Prostate gland (tissue), 2 donors: ENCODE results near the gene USP40. TPM values are rescaled to one million over a fixed set of nuclear protein-coding genes. Genes with fewer than 3 reads are reported as not detected.

ENCODE experiments used
- DNase-seq: peaks from one replicate; pipeline ENCODE4 v3.0.0-alpha.2; 2019; ENCODE audit warnings: low spot score
- H3K27ac ChIP-seq, 2 donors: fragments of 200-600 bp; sonication (generic); 2 replicates each; pipeline ENCODE4 v1.5.1; 2017 to 2019
- H3K27me3 ChIP-seq: fragments of 200-600 bp; sonication (generic); replicated peaks from 2 replicates; pipeline ENCODE4 v1.5.1; 2019; ENCODE audit not compliant: insufficient read depth
- H3K36me3 ChIP-seq, 2 donors: fragments of 200-600 bp; sonication (generic); 1 replicate in 1 of 2; 2 replicates in 1 of 2; pipeline versions ENCODE4 v1.5.1 to v1.8.1; 2017 to 2019
- H3K4me1 ChIP-seq: fragments of 200-600 bp; sonication (generic); replicated peaks from 2 replicates; pipeline ENCODE4 v1.5.1; 2019
- H3K4me3 ChIP-seq, 2 donors: fragments of 200-600 bp; sonication (generic); 2 replicates each; pipeline ENCODE4 v1.5.1; 2017 to 2019
- H3K9me3 ChIP-seq: fragments of 200-600 bp; sonication (generic); 2 replicates; pipeline ENCODE4 v1.5.1; 2017
- CTCF ChIP-seq, 4 experiments: fragments of 200-600 bp in 2 of 4; fragments of 450-650 bp in 2 of 4; sonication (generic) in 2 of 4; IDR thresholded peaks; 1 replicate in 3 of 4; 2 replicates in 1 of 4; pipeline ENCODE4 v1.5.1; 2016 to 2019; ENCODE audit warnings: antibody characterized with exemption in 4 of 4, mild to moderate bottlenecking in 2 of 4, moderate library complexity in 2 of 4
- POLR2A ChIP-seq: fragments of 450-650 bp; IDR thresholded peaks from one replicate; pipeline ENCODE4 v1.6.1; 2016; ENCODE audit warnings: antibody characterized with exemption, mild to moderate bottlenecking
- POLR2AphosphoS5 ChIP-seq: sonication (generic); formaldehyde crosslinking; IDR thresholded peaks from one replicate; pipeline ENCODE4 v1.6.1; 2017; ENCODE audit warnings: antibody characterized with exemption
- WGBS: methylation state at CpG from one replicate; pipeline ENCODE4 v1.1.5; 2018; 5-methylcytosine and 5-hydroxymethylcytosine counted together
- intact Hi-C: fragments of 100-400 bp; cut with DNase I; formaldehyde crosslinking; loops from one replicate; pipeline ENCODE4 v1.14.2; 2022
- total RNA-seq, 2 donors: library from RNA; depleted of rRNA; stranded (reverse); fragments of >200 nt; gene quantifications; one replicate each; pipeline ENCODE4 v1.1.0, GENCODE V29; 2016

Gene USP40
- total RNA-seq, 2 donors from 2014 or later = 45.1 to 50.2 TPM

GRCh38 chr2:233458031-233458610 is 108.5 kb downstream of the USP40 start:
- Histone ChIP-seq H3K4me1 (peaks cover 4% of the 10 kb centered on the region), H3K27me3 (no peaks in the 10 kb centered on the region), H3K4me3 (no peak overlapping the region), H3K9me3 (no peaks in the 10 kb centered on the region), H3K27ac (no peak overlapping the region), H3K36me3 (peaks cover 4% of the 10 kb centered on the region in 2 donors)
- intact Hi-C loops = no loop called here
- DNase-seq = no peak
- WGBS = 94% methylated on average over 20 of the region's 20 CpGs
- TF ChIP-seq CTCF (IDR thresholded peaks at IDR 0.05) = no peak
- no peak for TF ChIP-seq POLR2AphosphoS5
- TF ChIP-seq POLR2A = no peak

- intact Hi-C loops = no loop called here
These were observed 109.2 kb downstream of the USP40 start for GRCh38 chr2:233457356-233457755.

GRCh38 chr2:233456934-233457333 is 109.6 kb downstream of the USP40 start:
- TF ChIP-seq CTCF (IDR thresholded peaks at IDR 0.05) (no peak), POLR2A (no peak), POLR2AphosphoS5 (no peak)
- Histone ChIP-seq H3K9me3 (no peaks in the 10 kb centered on the region), H3K36me3 (peaks cover 4 to 7% of the 10 kb centered on the region in 2 donors), H3K27ac (no peak overlapping the region), H3K4me1 (peaks cover 4% of the 10 kb centered on the region), H3K27me3 (no peaks in the 10 kb centered on the region), H3K4me3 (no peak overlapping the region)
- intact Hi-C loops = no loop called here
- 80% methylated on average over 5 of the region's 5 CpGs for WGBS
- DNase-seq = no peak

More at GRCh38 chr2:233457356-233457755, 109.2 kb downstream of the USP40 start:
- WGBS = 97% methylated on average over 5 of the region's 5 CpGs
- no peaks in the 10 kb centered on the region for H3K27me3 ChIP-seq
- no peak overlapping the region for H3K4me3 ChIP-seq
- TF ChIP-seq CTCF (IDR thresholded peaks at IDR 0.05) = no peak
- TF ChIP-seq POLR2A = no peak
- TF ChIP-seq POLR2AphosphoS5 = no peak
- no peaks in the 10 kb centered on the region for H3K9me3 ChIP-seq
- peaks cover 4% of the 10 kb centered on the region in 2 donors for H3K36me3 ChIP-seq
- H3K27ac ChIP-seq = no peak overlapping the region
- no peak for DNase-seq
- peaks cover 4% of the 10 kb centered on the region for H3K4me1 ChIP-seq

DNA sequence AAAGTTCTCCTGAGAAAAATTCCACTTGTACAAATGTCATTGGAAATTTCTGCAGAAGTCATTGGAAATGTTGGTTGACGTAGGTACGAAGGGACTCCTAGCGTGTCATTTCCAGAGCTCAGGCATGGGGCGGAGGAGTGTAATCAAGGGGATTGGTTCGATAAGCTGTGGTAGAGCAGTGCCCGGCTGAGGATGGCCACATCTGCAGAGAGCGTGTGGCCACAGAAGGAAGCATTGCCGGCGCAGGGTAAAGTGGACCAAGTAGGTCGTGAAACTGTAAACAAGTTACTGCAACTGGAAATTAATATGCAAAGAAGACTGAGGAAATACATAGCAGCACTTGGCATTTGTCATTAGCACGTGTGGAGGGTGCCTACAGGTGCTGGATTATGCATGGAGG is 110.5 kb downstream of the USP40 start:
- Histone ChIP-seq H3K4me1 (peaks cover 4% of the 10 kb centered on the region), H3K4me3 (no peak overlapping the region), H3K36me3 (peaks cover 4 to 7% of the 10 kb centered on the region in 2 donors), H3K27ac (no peak overlapping the region), H3K27me3 (no peaks in the 10 kb centered on the region), H3K9me3 (no peaks in the 10 kb centered on the region)
- intact Hi-C loops = no loop called here
- 91% methylated on average over 11 of the region's 11 CpGs for WGBS
- DNase-seq = no peak
- TF ChIP-seq POLR2A = no peak
- no peak for TF ChIP-seq POLR2AphosphoS5
- no peak for TF ChIP-seq CTCF (IDR thresholded peaks at IDR 0.05)

- Histone ChIP-seq H3K4me1 (peaks cover 4% of the 10 kb centered on the region), H3K4me3 (no peak overlapping the region), H3K36me3 (peaks cover 4 to 7% of the 10 kb centered on the region in 2 donors), H3K27ac (no peak overlapping the region), H3K9me3 (no peaks in the 10 kb centered on the region), H3K27me3 (no peaks in the 10 kb centered on the region)
- TF ChIP-seq POLR2A (no peak), POLR2AphosphoS5 (no peak), CTCF (IDR thresholded peaks at IDR 0.05) (no peak)
- intact Hi-C loops = no loop called here
- 92% methylated on average over 7 of the region's 7 CpGs for WGBS
- no peak for DNase-seq
These were observed 111.1 kb downstream of the USP40 start for GRCh38 chr2:233455491-233455890.
